Endothelial cell of hepatic sinusoid (primary cell): ENCODE data around the gene AHCY.
"Not testable (repeated sequence)": the region's sequence is repeated elsewhere in the genome, so short reads cannot be mapped to it uniquely, and the experiment has no call there.

ENCODE experiments used
- in situ Hi-C: cut with HindIII; loops from 2 replicates; pipeline ENCODE4 v1.10.0; 2017; ENCODE audit warnings: low sequenced_read_pairs

AHCY gene

DNA sequence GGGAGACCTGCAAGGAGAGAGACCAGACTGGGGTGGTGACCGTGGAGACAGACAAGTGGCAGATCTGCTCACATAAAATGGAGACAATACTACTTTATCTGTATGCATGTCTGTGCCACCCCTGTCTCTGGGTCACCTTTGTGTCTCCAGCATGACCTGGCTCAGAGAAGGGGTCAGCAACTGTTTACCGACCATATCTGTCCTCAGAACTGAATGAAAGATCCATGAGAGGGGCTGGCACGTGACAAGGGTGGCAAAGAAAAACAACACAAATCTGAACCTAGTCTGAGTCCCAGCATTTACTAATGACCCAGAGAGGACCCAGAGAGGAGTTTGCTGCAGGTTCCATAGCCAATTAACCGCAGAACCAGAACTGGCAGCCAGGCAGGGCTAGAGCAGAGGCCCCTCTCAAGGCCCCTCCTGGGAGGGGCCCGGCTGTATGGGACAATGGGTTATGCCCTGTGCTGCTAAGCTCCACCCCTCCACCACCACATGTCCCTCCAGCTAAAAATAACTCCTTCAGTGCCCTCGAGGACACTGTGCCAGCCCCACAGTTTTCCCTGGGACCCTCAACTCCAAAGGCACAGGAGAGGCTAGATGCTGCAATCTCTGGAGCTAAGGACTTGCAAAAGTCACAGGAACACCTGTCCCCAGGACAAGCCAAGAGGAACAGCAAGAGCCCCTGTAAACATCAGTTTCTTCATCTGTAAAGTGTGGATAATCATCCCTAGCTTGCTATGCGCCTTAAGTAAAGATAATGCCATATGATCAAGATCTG lies 2.2 kb downstream of the AHCY start:
- in situ Hi-C loops: no loop called here

DNA sequence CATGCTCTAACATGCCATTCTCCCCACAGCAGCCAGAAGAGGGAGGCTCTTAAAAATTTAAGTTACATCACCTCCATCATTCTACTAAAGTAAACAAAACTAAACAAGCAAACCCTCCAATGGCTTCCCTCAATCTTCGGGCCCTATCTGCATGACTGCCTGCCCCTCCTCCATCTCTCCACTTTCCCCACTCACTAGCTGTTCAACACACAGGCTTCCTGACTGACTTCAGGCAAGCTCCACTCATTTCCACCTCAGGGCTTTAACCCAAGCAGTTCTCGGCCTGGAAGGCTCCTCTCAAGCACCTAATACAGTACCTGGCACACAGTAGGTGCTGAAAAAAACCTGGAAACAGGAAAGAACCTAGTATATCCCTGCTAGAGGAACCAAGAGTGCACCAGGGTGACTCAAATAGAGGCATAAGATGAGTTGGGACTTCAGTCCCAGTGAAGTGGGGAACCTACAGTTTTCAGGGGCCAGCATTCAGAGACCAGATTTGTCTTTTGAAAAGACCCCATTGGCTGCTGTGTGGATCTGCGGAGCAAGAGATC lies 2.8 kb downstream of the AHCY start:
- in situ Hi-C loops: no loop called here

DNA sequence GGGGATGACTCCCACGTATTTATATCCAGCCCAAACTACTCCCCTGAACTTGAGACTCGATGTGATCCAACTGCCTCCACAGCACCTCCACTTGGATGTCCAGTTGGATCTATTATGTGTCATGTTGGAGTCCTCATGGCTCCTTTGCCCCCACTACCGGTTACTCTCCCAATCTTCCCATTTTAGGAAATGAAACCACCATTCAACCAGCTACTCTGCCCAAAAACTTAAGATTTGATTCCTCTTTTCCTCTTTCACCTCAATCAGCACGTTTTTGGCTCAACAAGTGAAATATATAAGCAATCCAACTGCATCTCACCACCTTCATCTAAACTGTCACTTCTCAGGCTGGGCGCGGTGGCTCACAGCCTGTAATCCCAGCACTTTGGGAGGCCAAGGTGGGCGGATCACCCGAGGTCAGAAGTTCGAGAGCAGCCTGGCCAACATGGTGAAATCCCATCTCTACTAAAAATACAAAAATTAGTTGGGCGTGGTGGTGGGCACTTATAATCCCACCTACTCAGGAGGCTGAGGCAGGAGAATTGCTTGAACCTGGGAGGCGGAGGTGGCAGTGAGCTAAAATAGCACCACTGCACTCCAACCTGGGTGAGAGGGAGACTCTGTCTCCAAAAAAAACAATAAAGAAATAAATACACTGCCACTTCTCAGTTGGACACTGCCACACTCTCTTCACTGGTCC lies 3.4 kb downstream of the AHCY start:
- in situ Hi-C loops: no loop called here

DNA sequence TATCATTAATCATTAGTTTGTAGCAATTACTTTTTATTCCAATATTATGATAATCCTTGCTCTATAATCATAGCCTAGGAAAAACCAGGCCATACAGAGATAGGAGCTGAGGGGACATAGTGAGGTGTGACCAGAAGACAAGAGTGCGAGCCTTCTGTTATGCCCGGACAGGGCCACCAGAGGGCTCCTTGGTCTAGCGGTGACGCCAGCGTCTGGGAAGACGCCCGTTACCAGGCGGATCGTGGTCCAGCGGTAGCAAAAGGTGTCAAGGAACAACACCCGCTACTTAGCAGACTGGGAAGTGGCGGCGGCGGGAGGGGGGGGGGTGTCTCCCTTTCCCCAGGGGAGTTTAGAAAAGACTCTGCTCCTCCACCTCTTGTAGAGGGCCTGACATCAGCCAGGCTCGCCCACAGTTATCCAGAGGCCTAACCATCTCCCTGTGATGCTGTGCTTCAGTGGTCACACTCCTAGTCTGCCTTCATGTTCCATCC lies 4.8 kb downstream of the AHCY start:
- in situ Hi-C loops: not testable (repeated sequence)

DNA sequence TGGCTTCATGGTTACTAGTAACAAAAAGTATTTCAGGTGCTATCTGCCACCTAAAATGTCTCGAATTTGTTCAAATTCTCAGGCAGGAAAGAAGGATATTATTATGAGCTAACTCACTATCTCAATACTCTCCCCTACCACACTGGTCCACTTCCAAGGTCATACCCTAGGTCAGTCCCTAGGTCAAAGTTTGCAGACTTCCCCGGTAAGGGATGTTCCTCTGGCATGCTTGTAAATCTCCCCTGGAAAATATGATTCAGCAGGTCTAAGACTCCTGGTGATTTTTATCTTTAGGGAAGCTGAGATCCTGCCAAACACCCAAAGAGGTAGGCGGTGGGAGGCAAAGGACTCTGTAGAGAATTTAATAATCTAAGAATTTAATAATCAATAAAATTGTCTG lies 6.7 kb downstream of the AHCY start:
- in situ Hi-C loops: no loop called here

DNA sequence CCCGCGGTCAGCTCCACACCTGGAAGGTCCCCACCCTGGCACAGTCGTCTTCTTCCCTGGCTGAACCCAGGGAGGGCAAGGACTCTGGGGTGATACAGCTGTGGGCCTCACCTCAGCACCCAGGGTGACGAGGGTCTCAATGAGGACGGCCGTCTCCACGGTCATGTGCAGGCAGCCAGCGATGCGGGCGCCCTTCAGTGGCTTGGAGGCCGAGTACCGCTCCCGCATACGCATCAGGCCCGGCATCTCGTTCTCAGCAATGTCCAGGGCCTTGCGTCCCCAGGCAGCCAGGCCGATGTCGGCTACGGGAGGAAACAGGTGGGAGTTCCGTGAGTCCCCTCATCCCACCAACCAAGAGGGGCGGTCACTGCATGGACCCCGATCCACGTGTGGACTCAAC lies 7.9 kb downstream of the AHCY start:
- in situ Hi-C loops: no loop called here

DNA sequence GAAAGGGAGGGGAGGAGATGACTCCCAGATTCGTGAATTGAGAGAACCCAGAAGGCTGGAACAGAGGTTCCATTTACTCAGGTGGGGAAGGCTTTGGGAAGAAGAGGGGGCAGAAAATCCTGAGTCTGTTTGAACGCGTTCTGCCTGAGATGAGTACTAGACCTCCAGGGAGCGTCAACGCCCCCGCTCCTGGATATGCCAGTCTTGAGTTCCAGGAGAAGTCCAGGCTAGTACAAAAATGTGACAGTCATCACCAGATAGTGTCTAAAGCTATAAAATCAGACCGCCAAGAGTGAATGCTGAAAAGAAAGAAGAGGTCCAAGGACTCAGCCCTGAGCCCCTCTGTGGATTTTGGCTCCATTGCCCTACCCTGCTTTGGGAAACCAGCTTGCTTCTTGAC lies 8.6 kb downstream of the AHCY start:
- in situ Hi-C loops: no loop called here

DNA sequence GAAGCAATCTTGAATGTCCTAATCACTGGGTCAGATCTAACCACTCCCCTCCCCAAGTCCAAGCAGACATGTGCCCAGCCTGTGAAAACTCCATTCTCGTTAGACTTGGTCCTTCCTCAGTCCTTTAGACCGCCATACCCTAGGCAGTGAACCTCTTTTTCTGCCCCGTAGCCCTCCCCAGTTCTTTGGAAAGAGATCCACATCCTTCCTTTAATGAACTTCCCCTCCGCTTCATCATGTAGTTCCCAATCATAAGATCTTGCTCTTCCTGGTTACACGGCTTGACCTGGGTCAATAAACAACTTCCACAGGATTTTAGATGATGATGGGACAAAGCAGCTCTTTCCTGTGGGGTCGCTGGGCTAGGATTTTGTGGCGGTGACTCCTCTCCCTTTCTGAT lies 9.6 kb downstream of the AHCY start:
- in situ Hi-C loops: no loop called here

DNA sequence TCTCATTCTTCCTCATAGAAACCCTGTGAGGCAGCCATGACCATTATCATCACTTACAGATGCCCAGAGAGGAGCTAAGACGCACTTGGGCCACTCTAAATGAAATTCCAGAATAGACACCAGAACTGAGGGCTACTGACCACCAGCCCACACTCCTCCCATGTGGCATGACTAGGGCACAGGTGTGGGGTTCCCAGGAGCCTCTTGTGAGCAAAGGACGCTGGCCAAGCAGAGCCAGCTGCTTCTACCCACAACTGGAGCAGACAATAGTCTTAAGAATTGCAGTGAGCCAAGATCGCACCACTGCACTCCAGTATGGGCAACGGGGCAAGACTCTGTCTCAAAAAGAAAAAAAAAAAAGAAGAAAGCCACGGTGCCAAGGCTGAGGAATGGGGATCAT lies 10.0 kb downstream of the AHCY start:
- in situ Hi-C loops: no loop called here

DNA sequence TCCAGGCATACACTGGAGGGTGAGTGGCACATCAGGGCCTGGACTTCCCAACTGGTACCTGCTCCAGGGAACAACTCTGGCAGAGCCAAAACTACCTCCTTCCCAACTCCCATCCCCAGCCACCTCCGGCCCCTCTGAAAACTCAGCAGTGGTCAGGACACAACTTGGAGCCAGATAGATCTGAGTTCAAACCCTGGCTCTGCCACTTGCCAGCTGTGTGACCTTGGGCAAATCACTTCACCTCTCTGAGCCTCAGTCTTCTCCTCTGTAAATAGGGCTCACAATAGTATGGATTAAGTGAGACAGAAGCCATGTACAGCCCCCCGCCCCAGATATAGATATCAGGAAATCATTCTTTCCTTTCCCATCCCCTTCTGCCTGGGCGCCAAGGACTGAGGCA lies 10.7 kb downstream of the AHCY start:
- in situ Hi-C loops: no loop called here

DNA sequence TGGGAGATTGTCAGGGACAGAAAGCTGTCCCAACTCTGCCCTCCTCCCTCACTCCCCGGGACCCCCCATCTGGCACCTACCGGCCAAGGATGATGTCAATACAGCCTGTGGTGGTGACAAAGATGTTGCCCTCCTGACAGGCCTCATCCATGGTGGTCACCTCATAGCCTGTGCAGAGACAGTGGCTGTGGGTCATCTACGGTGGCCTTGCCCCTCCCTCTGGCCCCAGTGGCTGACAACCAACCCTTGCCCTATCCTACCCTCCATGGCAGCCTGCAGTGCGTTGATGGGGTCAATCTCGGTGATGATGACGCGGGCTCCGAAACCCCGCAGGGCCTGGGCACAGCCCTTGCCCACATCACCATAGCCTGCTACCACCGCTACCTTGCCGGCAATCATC lies 12.7 kb downstream of the AHCY start:
- in situ Hi-C loops: no loop called here

DNA sequence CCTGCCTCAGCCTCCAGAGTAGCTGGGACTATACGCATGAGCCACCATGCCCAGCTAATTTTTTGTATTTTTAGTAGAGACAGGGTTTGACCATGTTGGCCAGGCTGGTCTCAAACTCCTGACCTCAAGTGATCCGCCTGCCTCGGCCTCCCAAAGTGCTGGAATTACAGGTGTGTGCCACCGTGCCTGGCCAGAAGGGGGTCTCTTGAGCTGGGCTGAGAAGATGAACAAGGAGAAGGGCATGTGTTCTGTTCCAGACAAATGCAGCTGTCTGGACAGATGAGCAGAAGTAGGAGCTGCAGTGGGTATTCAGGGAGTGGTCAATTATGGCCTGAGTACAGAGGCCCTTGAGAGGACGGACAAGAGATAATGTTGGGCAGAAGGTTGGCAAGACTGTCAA lies 15.7 kb downstream of the AHCY start:
- in situ Hi-C loops: not testable (repeated sequence)

DNA sequence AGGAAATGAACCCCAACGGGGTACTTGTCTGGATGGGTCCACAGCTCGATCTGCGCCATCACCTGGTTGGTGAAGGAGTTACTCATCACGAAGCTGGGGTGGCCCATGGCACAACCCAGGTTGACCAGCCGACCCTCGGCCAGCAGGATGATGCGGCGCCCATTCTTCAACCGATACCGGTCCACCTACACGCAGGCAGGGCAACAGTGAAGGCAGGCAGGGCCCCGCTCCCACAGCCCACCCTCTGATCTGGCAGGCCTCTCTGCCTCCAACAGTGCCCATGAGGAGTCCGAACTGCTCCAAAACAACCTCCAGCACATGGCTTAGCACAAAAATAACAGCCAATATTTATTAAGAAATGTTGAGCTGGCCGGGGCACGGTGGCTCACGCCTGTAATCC lies 17.7 kb downstream of the AHCY start:
- in situ Hi-C loops: no loop called here

DNA sequence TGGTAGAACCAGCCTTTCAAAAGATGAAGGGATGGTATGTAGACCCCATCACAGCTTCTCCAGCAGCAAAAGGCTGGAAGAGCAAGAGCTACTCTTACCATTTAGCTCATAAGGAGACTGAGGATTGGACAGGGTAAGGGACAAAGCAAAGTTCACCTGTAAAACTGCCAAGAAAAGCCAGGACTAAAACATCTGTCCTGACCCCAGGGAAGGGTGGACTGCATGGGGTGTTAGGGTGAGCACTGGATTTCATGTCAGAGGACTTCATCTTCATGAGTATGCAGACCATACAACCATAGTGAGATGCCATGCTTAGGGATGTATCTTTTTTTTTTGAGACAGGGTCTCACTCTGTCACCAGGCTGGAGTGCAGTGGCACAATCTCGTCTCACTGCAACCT lies 19.3 kb downstream of the AHCY start:
- in situ Hi-C loops: no loop called here

DNA sequence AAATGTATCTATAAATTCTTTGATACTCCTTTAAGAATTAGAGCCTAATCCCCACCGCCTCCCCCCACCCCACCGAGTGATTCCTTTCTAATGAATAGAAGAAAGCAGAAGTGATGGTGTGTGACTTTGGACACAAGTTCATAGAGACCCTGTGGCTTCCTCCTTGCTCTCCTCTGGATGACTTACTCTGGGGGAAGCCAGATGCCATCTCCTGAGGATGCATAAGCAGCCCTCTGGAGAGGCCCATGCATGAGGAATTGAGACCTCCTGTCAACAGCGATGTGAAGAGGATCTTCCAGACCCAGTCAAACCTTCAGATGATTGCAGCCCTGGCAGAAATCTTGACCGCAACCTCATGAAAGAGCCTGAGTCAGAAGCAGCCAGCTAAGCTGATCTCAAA lies 21.1 kb downstream of the AHCY start:
- in situ Hi-C loops: no loop called here

DNA sequence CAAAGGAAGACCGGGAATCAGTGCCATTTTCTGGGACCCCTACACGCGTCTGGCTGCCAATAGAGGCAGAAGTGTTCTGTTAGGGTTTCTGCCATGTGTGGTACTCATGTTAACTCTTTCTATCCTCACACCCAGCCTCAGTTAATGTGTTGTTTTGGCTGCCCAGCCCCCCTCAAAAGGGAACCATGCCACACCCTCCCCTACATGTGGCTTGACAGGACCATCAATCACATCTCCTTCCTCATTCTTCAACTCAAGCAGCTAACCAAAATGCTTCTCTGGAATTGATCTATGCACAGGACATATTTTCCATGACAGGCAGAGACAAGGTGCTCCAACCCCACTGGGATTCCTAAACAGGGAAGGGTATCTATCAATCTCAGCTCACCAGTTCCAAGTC lies 22.0 kb downstream of the AHCY start:
- in situ Hi-C loops: no loop called here

DNA sequence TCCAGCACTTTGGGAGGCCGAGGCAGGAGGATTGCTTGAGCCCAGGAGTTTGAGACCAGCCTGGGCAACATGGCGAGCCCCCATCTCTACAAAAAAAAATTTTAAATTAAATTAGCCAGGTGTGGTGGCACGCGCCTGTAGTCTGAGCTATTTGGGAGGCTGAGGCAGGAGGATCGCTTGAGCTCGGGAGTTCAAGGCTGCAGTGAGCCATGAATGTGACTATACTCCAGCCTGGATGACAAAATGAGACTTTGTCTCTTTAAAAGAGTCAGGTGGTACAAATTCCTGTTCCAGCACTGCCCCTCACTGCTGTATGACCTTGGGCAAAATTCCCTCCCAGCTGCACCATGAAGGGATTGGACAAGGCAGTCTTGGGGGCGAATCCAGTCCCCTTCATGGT lies 28.5 kb downstream of the AHCY start:
- in situ Hi-C loops: no loop called here

DNA sequence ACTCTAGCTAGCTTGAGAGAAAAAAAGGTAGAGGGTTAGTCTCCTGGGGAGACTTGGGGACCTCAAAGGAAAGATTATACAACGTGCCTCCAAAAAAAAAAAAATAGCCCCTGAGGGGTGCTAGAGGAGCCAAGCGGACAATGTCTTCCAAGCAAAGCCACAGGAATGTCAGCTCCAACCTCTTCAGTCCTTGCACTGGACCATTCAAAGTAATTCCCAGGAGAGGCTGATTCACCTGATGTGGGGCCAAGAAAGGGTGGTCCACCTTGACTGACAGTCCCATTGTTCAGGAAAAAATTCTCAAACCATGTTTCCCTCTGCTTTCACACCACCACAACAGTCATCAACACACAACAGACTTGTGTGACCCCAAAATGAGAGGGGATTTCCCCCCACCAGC lies 31.2 kb downstream of the AHCY start:
- in situ Hi-C loops: no loop called here

DNA sequence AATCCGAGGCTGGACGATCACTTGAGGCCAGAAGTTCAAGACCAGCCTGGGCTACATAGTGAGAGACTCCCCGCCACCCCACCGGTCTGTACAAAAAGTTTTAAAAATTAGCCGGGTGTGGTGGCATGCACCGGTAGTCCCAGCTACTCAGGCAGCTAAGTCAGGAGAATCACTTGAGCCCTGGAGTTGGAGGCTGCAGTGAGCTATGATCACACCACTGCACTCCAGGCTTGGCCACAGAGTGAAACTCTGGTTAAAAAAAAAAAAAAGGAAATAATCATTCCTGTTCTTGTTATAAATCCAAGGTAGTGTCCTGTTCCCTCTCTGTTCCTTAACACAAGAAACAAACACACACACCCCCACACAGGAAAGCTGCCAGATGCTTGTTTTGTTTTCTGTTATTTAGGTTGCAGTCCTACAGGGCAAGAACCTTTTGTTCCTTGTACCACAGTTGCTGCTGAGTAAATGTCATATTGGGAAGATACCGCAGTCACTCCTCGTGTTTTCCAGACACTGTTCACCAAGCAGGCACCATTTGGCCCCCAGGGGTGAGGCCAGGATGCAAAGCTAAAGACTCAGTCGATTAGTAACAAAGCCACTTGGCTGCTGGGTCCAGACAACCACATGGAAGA lies 33.0 kb downstream of the AHCY start:
- in situ Hi-C loops: no loop called here

DNA sequence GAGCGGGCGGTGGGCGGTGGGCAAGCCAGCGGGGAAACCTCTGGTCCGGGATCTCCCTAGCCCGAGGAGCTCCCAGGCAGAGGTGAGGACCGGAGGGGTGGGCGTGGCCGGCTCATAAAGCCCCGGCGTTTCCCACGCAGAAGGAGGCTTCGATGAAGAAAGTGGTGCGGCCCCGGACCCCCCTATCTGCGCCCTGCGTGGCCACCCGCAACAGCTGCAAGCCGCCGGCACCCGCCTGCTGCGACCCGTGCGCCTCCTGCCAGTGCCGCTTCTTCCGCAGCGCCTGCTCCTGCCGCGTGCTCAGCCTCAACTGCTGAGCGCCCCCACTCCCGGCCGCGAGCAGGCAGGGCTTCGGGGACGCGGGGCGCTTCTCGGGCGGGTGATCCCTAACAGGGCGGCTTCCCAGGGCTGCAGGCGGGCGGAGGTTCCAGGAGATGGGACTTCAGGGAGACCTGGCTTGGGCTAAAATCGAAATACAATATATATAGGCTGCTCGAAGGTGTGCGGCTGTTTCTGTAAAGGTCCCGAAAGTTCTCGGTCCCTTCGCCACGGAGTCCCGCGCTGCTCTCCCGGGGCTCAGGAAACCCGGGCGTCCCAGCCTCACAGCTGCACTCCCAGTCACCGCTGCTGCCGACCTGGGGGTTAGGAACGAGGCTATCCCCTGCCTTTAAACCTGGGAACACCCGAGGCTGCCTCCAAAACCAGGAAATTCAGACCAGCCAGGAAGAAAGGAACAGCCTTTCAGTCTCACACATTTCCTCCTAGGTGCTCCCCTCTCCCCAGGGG lies 34.1 kb downstream of the AHCY start:
- in situ Hi-C loops: no loop called here

DNA sequence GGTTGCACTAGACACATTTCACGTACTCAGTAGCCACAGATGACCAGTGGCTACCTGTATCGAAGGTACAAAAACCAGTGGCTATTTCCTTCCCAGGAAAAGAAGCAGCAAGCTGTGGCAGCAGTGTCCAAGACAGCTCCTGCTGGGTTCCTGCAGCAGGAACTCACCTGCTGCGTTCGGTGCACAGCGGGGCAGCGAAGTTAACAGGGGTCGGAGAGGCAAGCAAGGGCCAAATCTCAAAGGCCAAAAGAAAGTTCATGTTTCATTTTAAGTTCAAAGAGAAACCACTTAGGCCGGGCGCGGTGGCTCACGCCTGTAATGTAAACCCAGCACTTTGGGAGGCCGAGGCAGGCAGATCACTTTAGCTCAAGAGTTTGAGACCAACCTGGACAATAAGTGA lies 35.0 kb downstream of the AHCY start:
- in situ Hi-C loops: no loop called here
